Osteocyte (in vitro differentiated cells): ENCODE measurements around the gene TAL2. TPM values are rescaled to one million over a fixed set of nuclear protein-coding genes. Genes with fewer than 3 reads are reported as not detected.

ENCODE experiments used
- DNase-seq: peaks from one replicate; pipeline ENCODE4 v3.0.0; 2021; ENCODE audit warnings: mixed read lengths; ENCODE audit not compliant: unreplicated experiment; ENCODE audit errors: extremely low spot score
- H3K27ac Mint-ChIP-seq: one replicate; pipeline ENCODE4 v1.8.0; 2021; ENCODE audit warnings: mild to moderate bottlenecking, mixed read lengths; ENCODE audit not compliant: unreplicated experiment
- H3K27me3 Mint-ChIP-seq: one replicate; pipeline ENCODE4 v1.8.0; 2021; ENCODE audit warnings: mixed read lengths; ENCODE audit not compliant: unreplicated experiment
- H3K36me3 Mint-ChIP-seq: one replicate; pipeline ENCODE4 v1.8.0; 2021; ENCODE audit warnings: mixed read lengths; ENCODE audit not compliant: unreplicated experiment
- H3K4me1 Mint-ChIP-seq: one replicate; pipeline ENCODE4 v1.8.0; 2021; ENCODE audit warnings: mixed read lengths; ENCODE audit not compliant: unreplicated experiment
- H3K4me3 Mint-ChIP-seq: one replicate; pipeline ENCODE4 v1.8.0; 2021; ENCODE audit warnings: mild to moderate bottlenecking, moderate library complexity, mixed read lengths; ENCODE audit not compliant: unreplicated experiment
- H3K9me3 Mint-ChIP-seq: one replicate; pipeline ENCODE4 v1.8.0; 2021; ENCODE audit warnings: mixed read lengths; ENCODE audit not compliant: unreplicated experiment
- total RNA-seq: library from RNA; stranded (reverse); gene quantifications from 2 replicates; pipeline ENCODE4 v1.2.1, GENCODE V29; 2021
- TF ChIP-seq, protein P1 (sequence below): fragments of 200-600 bp; sonication (generic); IDR thresholded peaks from 2 replicates; pipeline ENCODE4 v1.5.0; 2021; ENCODE audit warnings: antibody characterized with exemption, mild to moderate bottlenecking, moderate library complexity

TAL2 gene
- total RNA-seq, 1 donor from 2014 or later = not detected

DNA sequence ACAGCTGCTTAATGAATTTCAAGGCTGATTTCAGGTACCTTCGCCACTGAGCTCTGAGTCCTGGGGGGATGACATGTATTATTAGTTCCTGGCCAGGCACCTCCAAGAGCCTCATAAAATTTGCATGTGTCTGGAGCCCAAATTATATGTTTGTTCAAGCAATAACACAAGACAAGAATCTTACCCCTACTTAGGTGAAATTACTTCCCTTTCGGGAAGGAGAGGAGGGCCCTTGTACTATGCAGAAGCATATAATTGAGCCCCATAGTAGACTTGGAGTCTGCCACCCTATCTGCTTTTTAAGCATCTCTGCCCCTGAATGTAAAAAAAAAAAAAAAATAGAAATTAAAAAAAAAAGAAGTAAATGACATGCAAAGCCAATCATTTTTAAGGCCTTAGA, 19.1 kb downstream of the TAL2 start:
- no peak for DNase-seq
- Mint-ChIP-seq H3K36me3 (no peaks in the 10 kb centered on the region), H3K27ac (no peak overlapping the region), H3K4me3 (no peak overlapping the region), H3K27me3 (peaks cover 7% of the 10 kb centered on the region), H3K4me1 (no peaks in the 10 kb centered on the region), H3K9me3 (no peaks in the 10 kb centered on the region)
- TF ChIP-seq, protein P1, sequence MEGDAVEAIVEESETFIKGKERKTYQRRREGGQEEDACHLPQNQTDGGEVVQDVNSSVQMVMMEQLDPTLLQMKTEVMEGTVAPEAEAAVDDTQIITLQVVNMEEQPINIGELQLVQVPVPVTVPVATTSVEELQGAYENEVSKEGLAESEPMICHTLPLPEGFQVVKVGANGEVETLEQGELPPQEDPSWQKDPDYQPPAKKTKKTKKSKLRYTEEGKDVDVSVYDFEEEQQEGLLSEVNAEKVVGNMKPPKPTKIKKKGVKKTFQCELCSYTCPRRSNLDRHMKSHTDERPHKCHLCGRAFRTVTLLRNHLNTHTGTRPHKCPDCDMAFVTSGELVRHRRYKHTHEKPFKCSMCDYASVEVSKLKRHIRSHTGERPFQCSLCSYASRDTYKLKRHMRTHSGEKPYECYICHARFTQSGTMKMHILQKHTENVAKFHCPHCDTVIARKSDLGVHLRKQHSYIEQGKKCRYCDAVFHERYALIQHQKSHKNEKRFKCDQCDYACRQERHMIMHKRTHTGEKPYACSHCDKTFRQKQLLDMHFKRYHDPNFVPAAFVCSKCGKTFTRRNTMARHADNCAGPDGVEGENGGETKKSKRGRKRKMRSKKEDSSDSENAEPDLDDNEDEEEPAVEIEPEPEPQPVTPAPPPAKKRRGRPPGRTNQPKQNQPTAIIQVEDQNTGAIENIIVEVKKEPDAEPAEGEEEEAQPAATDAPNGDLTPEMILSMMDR = no peak

GRCh38 chr9:105681724-105682123, 19.5 kb downstream of the TAL2 start:
- no peak for DNase-seq
- H3K4me1 Mint-ChIP-seq = no peaks in the 10 kb centered on the region
- no peaks in the 10 kb centered on the region for H3K36me3 Mint-ChIP-seq
- no peak overlapping the region for H3K4me3 Mint-ChIP-seq
- no peak overlapping the region for H3K27ac Mint-ChIP-seq
- peaks cover 7% of the 10 kb centered on the region for H3K27me3 Mint-ChIP-seq
- TF ChIP-seq, protein P1 = no peak
- H3K9me3 Mint-ChIP-seq = no peaks in the 10 kb centered on the region

- TF ChIP-seq, protein P1 = no peak
- H3K9me3 Mint-ChIP-seq = no peaks in the 10 kb centered on the region
- no peaks in the 10 kb centered on the region for H3K36me3 Mint-ChIP-seq
- H3K27ac Mint-ChIP-seq = no peak overlapping the region
- no peaks in the 10 kb centered on the region for H3K4me1 Mint-ChIP-seq
- H3K4me3 Mint-ChIP-seq = no peak overlapping the region
- DNase-seq = no peak
- H3K27me3 Mint-ChIP-seq = peaks cover 21% of the 10 kb centered on the region
Measured at GRCh38 chr9:105683688-105684275, 21.5 kb downstream of the TAL2 start.

GRCh38 chr9:105686936-105687335, 24.7 kb downstream of the TAL2 start:
- H3K4me3 Mint-ChIP-seq = no peak overlapping the region
- H3K9me3 Mint-ChIP-seq = no peaks in the 10 kb centered on the region
- DNase-seq = no peak
- no peaks in the 10 kb centered on the region for H3K36me3 Mint-ChIP-seq
- TF ChIP-seq, protein P1 = no peak
- no peak overlapping the region for H3K27ac Mint-ChIP-seq
- no peaks in the 10 kb centered on the region for H3K4me1 Mint-ChIP-seq
- H3K27me3 Mint-ChIP-seq = peaks cover 29% of the 10 kb centered on the region

- DNase-seq = no peak
- TF ChIP-seq, protein P1 = peak; percentile 60
- Mint-ChIP-seq H3K27me3 (peaks cover 41% of the 10 kb centered on the region), H3K27ac (no peak overlapping the region), H3K9me3 (no peaks in the 10 kb centered on the region), H3K36me3 (no peaks in the 10 kb centered on the region), H3K4me3 (no peak overlapping the region), H3K4me1 (peaks cover 16% of the 10 kb centered on the region)
Measured at GRCh38 chr9:105690742-105691141, 28.5 kb downstream of the TAL2 start.
